Esophagus squamous epithelium (tissue), 5 donors: ENCODE data around the gene KIAA1217. TPM values are rescaled to one million over a fixed set of nuclear protein-coding genes. Genes with fewer than 3 reads are reported as not detected.

Experiments used
- DNase-seq: peaks from one replicate; lab custom pipeline; 2025; lab: John Stamatoyannopoulos, UW
- H3K27ac ChIP-seq, 4 donors: fragments of 200-600 bp; sonication (generic); one replicate each; pipeline ENCODE4 v1.5.1; 2016 to 2019; ENCODE audit warnings: mild to moderate bottlenecking in 1 of 4
- H3K27me3 ChIP-seq, 4 donors: fragments of 200-600 bp; sonication (generic); 1 replicate in 3 of 4; 2 replicates in 1 of 4; pipeline versions ENCODE4 v1.5.1 to v1.6.0; 2017 to 2021; ENCODE audit warnings: antibody characterized with exemption in 1 of 4
- H3K36me3 ChIP-seq, 3 donors: fragments of 200-600 bp; sonication (generic); one replicate each; pipeline ENCODE4 v1.5.1; 2016 to 2019
- H3K4me1 ChIP-seq, 3 donors: fragments of 200-600 bp; sonication (generic); one replicate each; pipeline ENCODE4 v1.5.1; 2017 to 2019
- H3K4me3 ChIP-seq, 4 donors: fragments of 200-600 bp; sonication (generic); 1 replicate in 3 of 4; 2 replicates in 1 of 4; pipeline ENCODE4 v1.5.1; 2016 to 2019; ENCODE audit warnings: mild to moderate bottlenecking in 2 of 4, moderate library complexity in 1 of 4
- H3K9me3 ChIP-seq, 3 donors: fragments of 200-600 bp; sonication (generic); one replicate each; pipeline ENCODE4 v1.5.1; 2016 to 2019
- CTCF ChIP-seq, 6 experiments: fragments of 450-650 bp in 4 of 6; fragments of 200-600 bp in 2 of 6; sonication (generic) in 2 of 6; IDR thresholded peaks; one replicate each; pipeline ENCODE4 v1.5.1; 2016 to 2019; ENCODE audit warnings: antibody characterized with exemption in 6 of 6, mild to moderate bottlenecking in 4 of 6, moderate library complexity in 4 of 6
- POLR2A ChIP-seq, 4 donors: fragments of 450-650 bp; IDR thresholded peaks; one replicate each; pipeline ENCODE4 v1.6.1; 2017; ENCODE audit warnings: antibody characterized with exemption in 4 of 4, mild to moderate bottlenecking in 4 of 4, moderate library complexity in 3 of 4
- WGBS, 2 donors: methylation state at CpG; one replicate each; pipeline ENCODE4 v1.1.5; 2018; 5-methylcytosine and 5-hydroxymethylcytosine counted together
- intact Hi-C: fragments of 100-400 bp; cut with DNase I; formaldehyde crosslinking; loops from one replicate; pipeline ENCODE4 v1.15.0; 2022
- total RNA-seq, 4 donors: library from RNA; depleted of rRNA; stranded (reverse); fragments of >200 nt; gene quantifications; one replicate each; pipeline ENCODE4 v1.1.0, GENCODE V29; 2016
- donor health status: DM: yes; HTN: yes; CAD: no.

Gene KIAA1217
- total RNA-seq, 4 donors from 2014 or later, result 56.2 to 67.6 (median 66.2) TPM

DNA sequence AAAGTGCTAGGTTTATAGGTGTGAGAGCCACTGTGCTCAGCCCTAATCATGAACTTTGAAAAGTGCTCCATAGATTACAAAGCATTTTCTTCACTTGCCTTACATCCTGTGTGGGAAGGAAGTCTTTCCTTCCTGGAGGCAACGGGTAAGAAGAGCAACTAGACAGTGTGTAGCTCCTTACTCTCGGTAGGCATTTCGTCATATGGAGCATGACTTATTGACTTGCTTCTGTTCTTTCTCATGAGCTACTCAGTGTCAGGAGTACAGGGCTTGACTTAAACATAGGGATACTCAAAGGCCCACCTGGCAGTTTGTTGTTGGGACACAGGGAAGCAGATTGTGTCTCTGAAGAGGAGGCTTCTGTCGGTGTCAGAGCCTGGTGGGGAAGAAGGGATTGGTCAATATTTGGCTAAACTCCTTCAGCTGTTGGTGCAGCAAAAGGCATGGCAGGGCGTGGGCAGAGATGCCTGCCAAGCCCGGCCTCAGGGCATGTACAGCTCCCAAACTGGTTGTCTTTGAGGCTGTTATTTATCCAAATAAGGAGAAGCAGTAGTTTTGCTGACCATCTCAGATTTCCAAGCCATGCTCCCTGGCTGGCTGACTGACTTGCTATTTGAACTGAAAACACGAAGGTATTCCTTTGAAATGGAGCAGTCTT, 248.9 kb downstream of the KIAA1217 start:
- WGBS, 2 donors, result 32 to 50% methylated on average over 4 to 7 of the region's 7 CpGs
- Histone ChIP-seq H3K27me3 (no peaks in the 10 kb centered on the region), H3K4me3 (no peak overlapping the region), H3K9me3 (no peaks in the 10 kb centered on the region), H3K36me3 (peaks cover 0 to 48% (median 0%) of the 10 kb centered on the region in 3 donors), H3K27ac (peak overlapping the region; percentile 68 to 78 (median 74)), H3K4me1 (peaks cover 0 to 53% (median 18%) of the 10 kb centered on the region in 3 donors)
- intact Hi-C loops, result no loop called here
- TF ChIP-seq POLR2A (IDR thresholded peaks at IDR 0.05) (no peak), CTCF (IDR thresholded peaks at IDR 0.05) (no peak)
- no peak for DNase-seq

DNA sequence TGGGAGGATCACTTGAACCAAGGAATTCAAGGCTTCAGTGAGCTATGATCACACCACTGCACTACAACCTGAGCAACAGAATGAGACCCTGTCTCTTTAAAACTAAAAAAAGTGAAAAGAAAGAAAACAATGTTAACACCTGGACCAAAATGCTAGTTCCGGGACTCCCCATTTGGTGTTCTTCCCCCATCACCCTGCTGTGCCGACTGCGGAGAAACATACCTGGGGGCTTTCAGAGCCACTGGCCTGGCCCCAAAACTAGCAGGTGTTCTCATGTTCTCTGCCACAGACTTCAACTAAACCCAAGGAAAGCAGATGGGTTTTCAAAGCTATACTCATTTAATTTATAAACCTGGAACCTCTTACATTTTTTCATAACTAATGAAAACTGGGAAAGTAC, 250.9 kb downstream of the KIAA1217 start:
- H3K4me3 ChIP-seq, result no peak overlapping the region
- DNase-seq, result no peak
- 70 to 81% methylated on average over 3 of the region's 3 CpGs for WGBS, 2 donors
- no peaks in the 10 kb centered on the region for H3K9me3 ChIP-seq
- H3K27ac ChIP-seq, result no peak overlapping the region
- peaks cover 3 to 66% (median 31%) of the 10 kb centered on the region in 3 donors for H3K4me1 ChIP-seq
- no peaks in the 10 kb centered on the region for H3K27me3 ChIP-seq
- TF ChIP-seq CTCF (IDR thresholded peaks at IDR 0.05) (no peak), POLR2A (IDR thresholded peaks at IDR 0.05) (no peak)
- H3K36me3 ChIP-seq, result peaks cover 0 to 41% (median 0%) of the 10 kb centered on the region in 3 donors
- intact Hi-C loops, result no loop called here

- Histone ChIP-seq H3K27me3 (no peaks in the 10 kb centered on the region), H3K4me3 (no peak overlapping the region), H3K9me3 (no peaks in the 10 kb centered on the region), H3K4me1 (peaks cover 4 to 64% (median 26%) of the 10 kb centered on the region in 3 donors), H3K27ac (no peak overlapping the region), H3K36me3 (peaks cover 0 to 41% (median 0%) of the 10 kb centered on the region in 3 donors)
- TF ChIP-seq POLR2A (IDR thresholded peaks at IDR 0.05) (no peak), CTCF (IDR thresholded peaks at IDR 0.05) (no peak)
- intact Hi-C loops, result no loop called here
- no peak for DNase-seq
- 73 to 77% methylated on average over 7 of the region's 7 CpGs for WGBS, 2 donors
These were observed 253.4 kb downstream of the KIAA1217 start for GRCh38 chr10:24462291-24462813.

DNA sequence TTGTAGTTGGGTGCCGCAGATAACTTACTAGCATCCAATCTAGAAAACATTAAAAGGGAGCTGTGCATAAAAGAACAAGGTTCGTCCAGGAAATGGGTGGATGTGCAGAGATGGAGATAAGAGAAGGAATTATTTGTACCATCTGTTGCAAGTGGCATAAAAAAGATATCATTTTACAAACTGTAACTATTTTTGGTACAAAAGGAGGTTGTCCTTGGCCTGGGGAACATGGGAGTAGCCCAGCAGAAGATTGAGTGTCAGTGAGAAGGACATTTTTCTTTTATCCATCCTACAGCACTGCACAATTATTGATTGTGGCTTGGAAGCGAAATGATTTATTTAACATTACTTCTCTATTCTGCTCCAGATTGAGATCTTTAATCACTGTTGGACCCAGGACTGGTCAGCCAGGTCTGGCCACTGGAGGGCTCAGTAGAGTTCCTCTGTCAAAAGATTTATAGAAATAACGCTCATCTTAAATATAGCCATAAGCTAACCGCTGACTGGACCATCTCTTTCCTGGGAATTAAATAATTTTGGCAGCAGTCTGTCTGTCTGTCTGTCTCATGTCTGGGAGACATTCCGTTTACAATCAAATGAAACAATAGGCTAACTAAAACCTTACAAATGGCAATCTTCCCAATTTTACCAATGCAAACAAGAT, 254.1 kb downstream of the KIAA1217 start:
- H3K27ac ChIP-seq, result peak overlapping the region; percentile 79 to 87 (median 86)
- DNase-seq, result no peak

More for the DNA sequence above, 254.1 kb downstream of the KIAA1217 start:
- no peaks in the 10 kb centered on the region for H3K27me3 ChIP-seq
- no peak overlapping the region for H3K4me3 ChIP-seq
- intact Hi-C loops, result no loop called here
- no peaks in the 10 kb centered on the region for H3K9me3 ChIP-seq
- TF ChIP-seq CTCF (IDR thresholded peaks at IDR 0.05), result no peak
- TF ChIP-seq POLR2A (IDR thresholded peaks at IDR 0.05), result no peak
- WGBS, 2 donors, result 72% methylated on average over 6 of the region's 6 CpGs
- peaks cover 0 to 41% (median 0%) of the 10 kb centered on the region in 3 donors for H3K36me3 ChIP-seq
- peaks cover 4 to 63% (median 19%) of the 10 kb centered on the region in 3 donors for H3K4me1 ChIP-seq
